Measurements from ENCODE around the gene FDX2. TPM values are rescaled to one million over a fixed set of nuclear protein-coding genes. Genes with fewer than 3 reads are reported as not detected.

Gene FDX2
- total RNA-seq (ENCODE audit: low replicate concordance) = 18.8 and 23.3 TPM in 2 replicates
- long read RNA-seq = 0 reads

DNA sequence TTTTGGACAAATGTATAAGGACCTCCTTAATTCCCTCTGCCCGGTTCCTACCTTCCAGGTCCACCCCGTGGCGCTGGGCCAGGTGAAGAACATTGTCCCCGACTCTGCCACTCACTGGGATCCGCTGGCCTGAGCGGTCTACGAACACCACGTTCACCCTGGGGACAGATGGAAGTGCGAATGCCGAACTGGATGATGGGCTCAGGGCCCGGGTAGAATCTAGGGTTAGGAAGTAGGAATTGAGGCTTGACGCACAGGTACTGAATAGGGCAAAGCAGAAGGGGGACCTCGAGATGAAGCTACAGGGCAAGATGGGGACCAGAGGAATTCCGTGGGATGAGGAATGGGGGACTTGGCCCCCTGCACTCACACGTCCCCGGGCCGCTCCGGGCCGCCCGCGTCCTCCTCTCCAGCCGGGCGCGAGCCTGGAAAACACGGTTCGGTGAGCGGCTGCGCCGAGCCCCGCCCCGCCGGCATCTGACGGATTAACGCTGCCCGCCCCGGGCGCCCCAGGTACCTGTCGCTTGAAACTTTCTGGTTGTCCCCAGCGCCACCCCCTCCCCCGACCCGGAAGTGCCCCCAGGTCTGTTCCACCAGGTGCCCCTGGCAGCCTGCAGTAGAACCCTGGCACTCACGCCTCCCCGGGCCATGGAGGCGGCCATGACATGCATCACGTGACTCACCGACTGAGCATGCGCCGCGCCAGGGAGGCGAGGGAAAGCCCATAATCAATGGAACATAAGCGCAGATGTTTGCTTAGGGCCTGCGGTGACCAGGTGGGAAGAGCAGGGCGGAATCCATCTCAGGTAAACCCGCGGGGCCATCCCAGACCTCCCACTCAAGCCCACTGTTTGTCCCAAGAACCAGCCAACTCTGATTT lies at the start of gene FDX2:
Gene FDX2 (minus strand): TSS at position 681 of the 880 bp plus-strand sequence. CDS start 19 bp downstream, at position 662.
- no peak for TF ChIP-seq CTCF (conservative IDR thresholded peaks at IDR 0.05)
- peaks cover 11% of the 10 kb centered on the region for H3K36me3 Mint-ChIP-seq

DNA sequence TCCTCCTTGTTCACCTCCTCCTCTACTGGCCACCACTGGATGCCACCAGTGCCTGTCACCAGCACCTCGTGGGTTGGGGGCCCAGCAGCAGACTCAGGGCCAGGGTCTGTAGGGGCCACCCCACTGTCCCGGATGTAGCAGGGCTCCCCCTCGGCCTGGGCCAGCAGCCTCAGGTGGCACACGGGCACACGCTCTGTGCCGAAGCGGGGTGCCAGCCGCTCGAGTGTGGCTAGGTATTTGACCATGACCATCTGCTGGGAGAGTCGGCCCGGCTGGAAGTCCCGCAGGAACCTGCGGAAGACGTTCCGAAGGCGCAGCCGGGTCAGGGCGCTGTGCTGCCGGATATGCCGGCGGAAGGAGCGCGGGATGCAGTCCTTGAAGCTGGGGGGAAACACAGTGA lies 49.7 kb upstream of the FDX2 start:
- Mint-ChIP-seq H3K36me3 (peaks cover 19% of the 10 kb centered on the region), H3K4me3 (no peak overlapping the region), H3K27ac (no peak overlapping the region), H3K4me1 (ENCODE audit: unreplicated experiment) (no peaks in the 10 kb centered on the region), H3K27me3 (no peaks in the 10 kb centered on the region), H3K9me3 (no peaks in the 10 kb centered on the region)
- no peak for DNase-seq (ENCODE audit: extremely low spot score, unreplicated experiment)
- no peak for TF ChIP-seq CTCF (conservative IDR thresholded peaks at IDR 0.05)

More for the DNA sequence above, at the start of gene FDX2:
- Mint-ChIP-seq H3K9me3 (no peaks in the 10 kb centered on the region), H3K27ac (peak within 1 kb of the TSS; percentile 63), H3K4me3 (peak within 1 kb of the TSS; percentile 93), H3K27me3 (no peaks in the 10 kb centered on the region), H3K4me1 (ENCODE audit: unreplicated experiment) (peaks cover 14% of the 10 kb centered on the region)
- DNase-seq (ENCODE audit: extremely low spot score, unreplicated experiment) = peak; percentile 92

- Mint-ChIP-seq H3K27ac (no peak overlapping the region), H3K36me3 (peaks cover 19% of the 10 kb centered on the region), H3K9me3 (no peaks in the 10 kb centered on the region), H3K4me1 (ENCODE audit: unreplicated experiment) (no peaks in the 10 kb centered on the region), H3K4me3 (no peak overlapping the region), H3K27me3 (no peaks in the 10 kb centered on the region)
- DNase-seq (ENCODE audit: extremely low spot score, unreplicated experiment) = no peak
- no peak for TF ChIP-seq CTCF (conservative IDR thresholded peaks at IDR 0.05)
Measured at GRCh38 chr19:10364644-10365043, 48.8 kb upstream of the FDX2 start.

DNA sequence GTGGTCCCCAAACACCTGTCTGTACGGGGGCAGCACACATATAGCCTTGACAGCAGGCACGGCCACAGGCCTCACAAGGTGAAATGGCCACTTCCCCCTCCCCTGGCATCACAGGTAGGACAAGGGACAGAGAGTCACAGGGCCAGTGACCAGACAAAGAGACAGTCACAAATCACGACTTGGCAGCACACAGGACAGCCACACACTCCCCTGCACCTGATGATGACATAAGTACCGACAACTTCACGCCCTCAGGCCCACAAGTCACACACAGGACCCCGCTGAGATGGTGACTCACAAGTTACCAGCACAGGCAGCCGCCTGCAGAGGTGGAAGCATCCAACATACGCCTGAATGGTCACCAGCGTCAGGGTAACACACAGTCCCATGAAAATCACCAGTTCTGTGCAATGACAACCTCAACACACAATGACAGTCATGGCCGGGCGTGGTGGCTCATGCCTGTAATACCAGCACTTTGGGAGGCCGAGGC lies 48.0 kb upstream of the FDX2 start:
- no peaks in the 10 kb centered on the region for H3K9me3 Mint-ChIP-seq
- H3K27me3 Mint-ChIP-seq = no peaks in the 10 kb centered on the region
- peaks cover 14% of the 10 kb centered on the region for H3K36me3 Mint-ChIP-seq
- no peak for TF ChIP-seq CTCF (conservative IDR thresholded peaks at IDR 0.05)
- DNase-seq (ENCODE audit: extremely low spot score, unreplicated experiment) = no peak
- no peak overlapping the region for H3K4me3 Mint-ChIP-seq
- H3K27ac Mint-ChIP-seq = no peak overlapping the region
- no peaks in the 10 kb centered on the region for H3K4me1 Mint-ChIP-seq (ENCODE audit: unreplicated experiment)

- no peak for TF ChIP-seq CTCF (conservative IDR thresholded peaks at IDR 0.05)
- Mint-ChIP-seq H3K36me3 (peaks cover 14% of the 10 kb centered on the region), H3K27me3 (no peaks in the 10 kb centered on the region), H3K27ac (no peak overlapping the region), H3K4me3 (no peak overlapping the region), H3K4me1 (ENCODE audit: unreplicated experiment) (no peaks in the 10 kb centered on the region), H3K9me3 (no peaks in the 10 kb centered on the region)
- DNase-seq (ENCODE audit: extremely low spot score, unreplicated experiment) = no peak
Measured at GRCh38 chr19:10362259-10362658, 46.4 kb upstream of the FDX2 start.

Measured in type B pancreatic cell (in vitro differentiated cells).